Psoas muscle (tissue), 8 donors: ENCODE data around the gene LRRTM1. TPM values are rescaled to one million over a fixed set of nuclear protein-coding genes. Genes with fewer than 3 reads are reported as not detected.

Experiments used
- ATAC-seq, 4 donors: fragments of 200-7000 bp; cut with Tn5 transposase; one replicate each; pipeline ENCODE4 v1.9.1; 2020; ENCODE audit warnings: moderate library complexity in 3 of 4, mild to moderate bottlenecking in 2 of 4
- DNase-seq, 2 donors: peaks; one replicate each; pipeline ENCODE4 v3.0.0-alpha.2; 2020
- H3K27ac ChIP-seq: fragments of 200-600 bp; one replicate; pipeline ENCODE4 v1.8.0; 2022
- H3K27me3 ChIP-seq, 3 donors: fragments of 200-600 bp in 1 of 3; one replicate each; pipeline versions ENCODE4 v1.6.1 to v1.8.0; 2013 to 2022; ENCODE audit warnings: low read length in 2 of 3, mild to moderate bottlenecking in 2 of 3, moderate library complexity in 1 of 3; ENCODE audit not compliant: insufficient read depth in 3 of 3
- H3K36me3 ChIP-seq, 2 donors: fragments of 200-600 bp in 1 of 2; one replicate each; pipeline versions ENCODE4 v1.6.1 to v1.8.0; 2013 to 2022; ENCODE audit warnings: low read depth in 1 of 2, mild to moderate bottlenecking in 1 of 2, moderate library complexity in 1 of 2; ENCODE audit not compliant: insufficient read depth in 1 of 2
- H3K4me1 ChIP-seq: fragments of 200-600 bp; one replicate; pipeline ENCODE4 v1.8.0; 2022
- H3K4me3 ChIP-seq: fragments of 200-600 bp; one replicate; pipeline ENCODE4 v1.8.0; 2022; ENCODE audit warnings: mild to moderate bottlenecking
- H3K9me3 ChIP-seq: fragments of 200-600 bp; one replicate; pipeline ENCODE4 v1.8.0; 2022
- WGBS, 3 donors: extraction: QIAGEN DNeasy Blood & Tissue Kit; methylation state at CpG; one replicate each; pipeline versions ENCODE4 v1.1.6 to v1.1.7; 2013; 5-methylcytosine and 5-hydroxymethylcytosine counted together
- intact Hi-C, 2 donors: fragments of 100-400 bp; cut with DNase I; formaldehyde crosslinking; loops; one replicate each; pipeline versions ENCODE4 v1.11.0 to v1.14.2; 2022
- polyA plus RNA-seq, 3 donors: library from polyadenylated mRNA; stranded (reverse); fragments of 200-250 nt; gene quantifications; one replicate each; pipeline ENCODE4 v1.2.3, GENCODE V29; 2013
- total RNA-seq, 4 donors: library from RNA; stranded (reverse); fragmentation: NEBNext Ultra II Directional in 2 of 4; extraction: Animal tissue kit (Norgen Biotek cat#: 25700) in 2 of 4; gene quantifications; one replicate each; pipeline versions ENCODE4 v1.2.1 to v1.2.4, GENCODE V29; 2021 to 2023
- TF ChIP-seq, protein P1 (sequence below): fragments of 200-600 bp; IDR thresholded peaks from one replicate; pipeline ENCODE4 v1.8.0; 2022; ENCODE audit warnings: antibody characterized with exemption
- donor health status: healthy with polysubstance abuse.
- donor health status: DM: no; HTN: no; CAD: no; lungs with moderate emphysema.
- donor health status: Bipolar disorder and iron deficiency.
- donor health status: healthy.
- donor health status: DM: yes; HTN: yes; CAD: no.
- donor health status: DM: no; HTN: no; CAD: no.
- donor health status: DM: no; HTN: no; CAD: no.
- donor health status: DM: yes; HTN: yes; CAD: no.

LRRTM1 gene
- total and polyA plus RNA-seq, 7 donors = 0.01 to 0.36 (median 0.20) TPM; not detected in 4

DNA sequence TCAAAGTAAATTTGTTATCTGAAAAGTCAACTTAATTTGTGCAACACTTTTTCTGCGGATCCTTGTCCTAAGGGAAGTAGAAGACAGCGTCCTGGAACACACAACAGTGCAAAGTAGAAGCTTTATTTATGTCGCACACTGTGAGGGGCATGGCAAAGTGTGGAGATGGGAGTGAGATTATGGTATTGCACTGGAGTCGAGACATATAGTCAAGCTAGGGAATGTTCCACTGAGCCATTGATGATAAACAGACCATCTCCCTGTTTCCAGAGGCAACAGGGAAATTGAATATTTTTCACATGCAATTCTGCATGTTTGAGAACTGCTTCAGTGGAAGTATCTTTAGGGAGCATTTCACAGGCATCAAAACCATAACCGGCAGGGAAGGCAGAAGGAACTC, 46.2 kb downstream of the LRRTM1 start:
- DNase-seq (no peak), ATAC-seq (no peak)
- 78 to 84% (median 82%) methylated on average over 5 of the region's 5 CpGs for WGBS, 3 donors
- H3K4me3 ChIP-seq = no peak overlapping the region
- no peaks in the 10 kb centered on the region for H3K9me3 ChIP-seq
- no peaks in the 10 kb centered on the region for H3K4me1 ChIP-seq
- H3K27ac ChIP-seq = no peak overlapping the region
- TF ChIP-seq, protein P1, sequence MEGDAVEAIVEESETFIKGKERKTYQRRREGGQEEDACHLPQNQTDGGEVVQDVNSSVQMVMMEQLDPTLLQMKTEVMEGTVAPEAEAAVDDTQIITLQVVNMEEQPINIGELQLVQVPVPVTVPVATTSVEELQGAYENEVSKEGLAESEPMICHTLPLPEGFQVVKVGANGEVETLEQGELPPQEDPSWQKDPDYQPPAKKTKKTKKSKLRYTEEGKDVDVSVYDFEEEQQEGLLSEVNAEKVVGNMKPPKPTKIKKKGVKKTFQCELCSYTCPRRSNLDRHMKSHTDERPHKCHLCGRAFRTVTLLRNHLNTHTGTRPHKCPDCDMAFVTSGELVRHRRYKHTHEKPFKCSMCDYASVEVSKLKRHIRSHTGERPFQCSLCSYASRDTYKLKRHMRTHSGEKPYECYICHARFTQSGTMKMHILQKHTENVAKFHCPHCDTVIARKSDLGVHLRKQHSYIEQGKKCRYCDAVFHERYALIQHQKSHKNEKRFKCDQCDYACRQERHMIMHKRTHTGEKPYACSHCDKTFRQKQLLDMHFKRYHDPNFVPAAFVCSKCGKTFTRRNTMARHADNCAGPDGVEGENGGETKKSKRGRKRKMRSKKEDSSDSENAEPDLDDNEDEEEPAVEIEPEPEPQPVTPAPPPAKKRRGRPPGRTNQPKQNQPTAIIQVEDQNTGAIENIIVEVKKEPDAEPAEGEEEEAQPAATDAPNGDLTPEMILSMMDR = no peak
- no peaks in the 10 kb centered on the region for H3K36me3 ChIP-seq
- intact Hi-C loops = no loop called here
- no peaks in the 10 kb centered on the region for H3K27me3 ChIP-seq

- Histone ChIP-seq H3K4me1 (no peaks in the 10 kb centered on the region), H3K36me3 (no peaks in the 10 kb centered on the region), H3K27ac (no peak overlapping the region), H3K27me3 (no peaks in the 10 kb centered on the region), H3K4me3 (no peak overlapping the region), H3K9me3 (no peaks in the 10 kb centered on the region)
- TF ChIP-seq, protein P1 = no peak
- WGBS, 3 donors = 91 to 97% (median 94%) methylated on average over 4 of the region's 4 CpGs
- no peak for DNase-seq
- intact Hi-C loops = loop anchor here in 1 of 2 donors (1.0 kb wide), 1 partner anchor 22 kb away; no protein-coding TSS in a partner anchor
- no peak for ATAC-seq
Measured at GRCh38 chr2:80257450-80257849, 47.1 kb downstream of the LRRTM1 start.

GRCh38 chr2:80256782-80257167, 47.8 kb downstream of the LRRTM1 start:
- intact Hi-C loops = loop anchor here in 1 of 2 donors (1.0 kb wide), 1 partner anchor 23 kb away; no protein-coding TSS in a partner anchor
- no peak for DNase-seq

DNA sequence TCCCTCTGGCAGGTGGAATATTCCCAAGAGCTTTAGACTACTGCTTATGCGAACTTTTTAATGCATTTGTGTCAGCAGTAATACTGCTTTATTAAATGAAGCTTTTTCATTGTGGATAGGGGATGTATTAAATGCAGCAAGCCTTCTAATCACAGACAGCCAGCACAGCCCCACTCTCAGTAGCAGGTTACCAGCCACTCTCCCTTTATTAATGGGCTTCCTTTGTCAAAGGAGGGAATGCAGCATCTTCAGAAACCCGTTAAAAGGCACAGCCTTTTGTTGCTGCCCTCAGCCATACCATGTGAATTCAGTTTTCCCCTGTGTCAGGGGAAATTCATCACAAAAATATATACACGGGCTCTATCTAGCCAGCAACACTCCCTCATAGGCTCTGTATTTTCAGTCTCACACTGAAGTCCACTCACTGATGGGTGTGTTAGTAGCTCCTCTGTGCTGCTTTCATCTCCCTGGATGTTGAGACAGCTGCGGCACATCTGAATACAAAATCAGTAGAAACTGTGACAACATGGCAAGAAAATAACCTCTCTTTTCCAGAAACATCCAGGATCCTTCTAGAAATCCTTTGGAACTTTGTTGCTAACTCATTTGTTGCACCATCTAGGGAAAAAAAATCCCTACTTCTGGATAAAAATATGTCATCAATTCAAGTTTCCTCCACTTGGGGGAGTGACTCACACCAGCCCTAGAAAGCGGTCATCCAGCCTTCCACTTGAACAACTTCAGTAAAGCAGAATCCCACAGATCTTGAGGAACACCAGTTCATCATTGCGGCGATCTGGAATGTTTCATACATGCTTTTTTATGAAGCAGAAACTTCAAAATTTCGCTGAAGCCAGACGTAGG, 48.4 kb downstream of the LRRTM1 start:
- WGBS, 3 donors = 61 to 66% (median 64%) methylated on average over 9 of the region's 9 CpGs
- Histone ChIP-seq H3K27me3 (no peaks in the 10 kb centered on the region), H3K9me3 (no peaks in the 10 kb centered on the region), H3K27ac (no peak overlapping the region), H3K4me3 (no peak overlapping the region), H3K4me1 (no peaks in the 10 kb centered on the region), H3K36me3 (no peaks in the 10 kb centered on the region)
- TF ChIP-seq, protein P1 = no peak
- intact Hi-C loops = no loop called here
- DNase-seq (no peak), ATAC-seq (no peak)

More at GRCh38 chr2:80256782-80257167, 47.8 kb downstream of the LRRTM1 start:
- H3K27me3 ChIP-seq = no peaks in the 10 kb centered on the region
- no peaks in the 10 kb centered on the region for H3K9me3 ChIP-seq
- TF ChIP-seq, protein P1 = no peak
- no peaks in the 10 kb centered on the region for H3K4me1 ChIP-seq
- no peaks in the 10 kb centered on the region for H3K36me3 ChIP-seq
- H3K4me3 ChIP-seq = no peak overlapping the region
- H3K27ac ChIP-seq = no peak overlapping the region
- ATAC-seq = no peak
- WGBS, 3 donors = 66 to 70% (median 70%) methylated on average over 3 of the region's 3 CpGs
